HCT116 (cell line): ENCODE measurements around the gene PRMT3. TPM values are rescaled to one million over a fixed set of nuclear protein-coding genes. Genes with fewer than 3 reads are reported as not detected.

Experiments
- ATAC-seq: fragments of 200-7000 bp; cut with Tn5 transposase; 2 replicates; pipeline ENCODE4 v1.9.1; 2020; ENCODE audit warnings: mild to moderate bottlenecking, moderate library complexity
- BruUV-seq: library from RNA; stranded (reverse); fragments of 400-500 nt; replicated peaks from 2 replicates; lab custom pipeline; 2021; lab: Mats Ljungman, UMichigan
- CTCF ChIA-PET: fragments of 300-600 bp; sonication (Branson Sonifier 250); formaldehyde crosslinking; loops from one replicate; lab custom pipeline; 2021; ENCODE audit warnings: antibody characterized with exemption; lab: Charles Lee
- POLR2A ChIA-PET: fragments of 300-600, 350-600 bp; sonication (Branson Sonifier 250); formaldehyde crosslinking; loops from one replicate; lab custom pipeline; 2021; ENCODE audit warnings: antibody characterized with exemption; lab: Charles Lee
- RAD21 ChIA-PET, 2 experiments: fragments of 300-600 bp; sonication (Branson Sonifier 250); formaldehyde crosslinking; loops; one replicate each; lab custom pipeline; 2023; ENCODE audit warnings: low total read pairs in 2 of 2; ENCODE audit not compliant: uncharacterized antibody in 2 of 2, unreplicated experiment in 2 of 2, low non-redundant PET in 1 of 2; lab: Charles Lee
- DNase-seq: peaks from one replicate; pipeline ENCODE4 v3.0.0-alpha.2; 2010; ENCODE audit warnings: low read depth, low spot score
- H2AFZ ChIP-seq: fragments of 200-600 bp; shearing (Covaris generic), sonication (generic); 2 replicates; pipeline ENCODE4 v1.6.1; 2017; ENCODE audit warnings: low read depth, mixed run types, mixed read lengths, antibody characterized with exemption, low read length; ENCODE audit not compliant: poor library complexity, severe bottlenecking
- H3K27ac ChIP-seq: 2 replicates; pipeline ENCODE4 v1.5.1; 2012; ENCODE audit warnings: low read depth, low read length
- H3K27me3 ChIP-seq: fragments of 200-600 bp; sonication (generic); 2 replicates; pipeline ENCODE4 v1.6.1; 2016; ENCODE audit warnings: mixed run types, low read length, mixed read lengths; ENCODE audit not compliant: insufficient read depth
- H3K36me3 ChIP-seq, 2 experiments: fragments of 200-500 bp in 1 of 2; fragments of 200-600 bp in 1 of 2; sonication (Bioruptor generic) in 1 of 2; sonication (generic) in 1 of 2; 2 replicates each; pipeline versions ENCODE4 v1.5.1 to v1.6.1; 2014 to 2016; ENCODE audit warnings: low read length in 2 of 2, inconsistent platforms in 1 of 2, mixed read lengths in 1 of 2, mixed run types in 1 of 2; ENCODE audit not compliant: insufficient read depth in 2 of 2, control insufficient read depth in 1 of 2
- H3K4me1 ChIP-seq, 2 experiments: fragments of 200-600 bp in 1 of 2; sonication (generic) in 1 of 2; 2 replicates each; pipeline versions ENCODE4 v1.5.1 to v1.6.1; 2012 to 2017; ENCODE audit warnings: low read length in 2 of 2, inconsistent platforms in 1 of 2, mild to moderate bottlenecking in 1 of 2, mixed read lengths in 1 of 2, mixed run types in 1 of 2, moderate library complexity in 1 of 2; ENCODE audit not compliant: insufficient read depth in 2 of 2, control insufficient read depth in 1 of 2
- H3K4me2 ChIP-seq: fragments of 200-600 bp; sonication (generic); 2 replicates; pipeline ENCODE4 v1.6.1; 2017; ENCODE audit warnings: mixed run types, low read length, mixed read lengths
- H3K4me3 ChIP-seq, 2 experiments: fragments of 200-600 bp in 1 of 2; sonication (generic) in 1 of 2; replicated peaks in 1 of 2; 2 replicates each; pipeline ENCODE4 v1.5.1; 2011 to 2016; ENCODE audit warnings: low read length in 2 of 2, control low read depth in 1 of 2, low read depth in 1 of 2, mild to moderate bottlenecking in 1 of 2, mixed read lengths in 1 of 2, mixed run types in 1 of 2
- H3K79me2 ChIP-seq: fragments of 200-600 bp; sonication (generic); 2 replicates; pipeline ENCODE4 v1.6.1; 2017; ENCODE audit warnings: mild to moderate bottlenecking, mixed run types, low read length, moderate library complexity, mixed read lengths; ENCODE audit not compliant: insufficient read depth
- H3K9ac ChIP-seq: fragments of 200-600 bp; sonication (generic); 2 replicates; pipeline ENCODE4 v1.6.1; 2016; ENCODE audit warnings: low read length, mixed read lengths
- H3K9me2 ChIP-seq: fragments of 200-600 bp; sonication (generic), shearing (Covaris generic); 2 replicates; pipeline ENCODE4 v1.6.1; 2017; ENCODE audit warnings: mixed run types, mild to moderate bottlenecking, moderate library complexity; ENCODE audit not compliant: insufficient read depth
- H3K9me3 ChIP-seq, 2 experiments: fragments of 200-500 bp in 1 of 2; fragments of 200-600 bp in 1 of 2; sonication (Bioruptor generic) in 1 of 2; sonication (generic) in 1 of 2; 2 replicates each; pipeline ENCODE4 v1.6.1; 2014 to 2017; ENCODE audit warnings: low read length in 2 of 2, mixed read lengths in 2 of 2, inconsistent platforms in 1 of 2, low read depth in 1 of 2, mild to moderate bottlenecking in 1 of 2, mixed run types in 1 of 2, moderate library complexity in 1 of 2; ENCODE audit not compliant: control insufficient read depth in 1 of 2, insufficient read depth in 1 of 2
- H4K20me1 ChIP-seq: fragments of 200-600 bp; sonication (generic), shearing (Covaris generic); 2 replicates; pipeline ENCODE4 v1.6.1; 2017; ENCODE audit warnings: mixed run types, mild to moderate bottlenecking, moderate library complexity; ENCODE audit not compliant: insufficient read depth
- ELF1 ChIP-seq: IDR thresholded peaks from 2 replicates; pipeline ENCODE4 v1.6.1; 2012; ENCODE audit warnings: low read depth, borderline replicate concordance
- EZH2 ChIP-seq: fragments of 200-600 bp; sonication (generic); IDR thresholded peaks from 2 replicates; pipeline ENCODE4 v1.6.1; 2017; ENCODE audit warnings: antibody characterized with exemption, mixed run types
- EZH2phosphoT487 ChIP-seq: fragments of 200-600 bp; IDR thresholded peaks from 2 replicates; pipeline ENCODE4 v1.6.1; 2018; ENCODE audit warnings: antibody characterized with exemption, borderline replicate concordance
- FOSL1 ChIP-seq: IDR thresholded peaks from 2 replicates; pipeline ENCODE4 v1.6.1; 2012; ENCODE audit warnings: low read depth
- POLR2A ChIP-seq: IDR thresholded peaks from 2 replicates; pipeline ENCODE4 v1.7.0; 2011; ENCODE audit warnings: borderline replicate concordance; ENCODE audit not compliant: insufficient read depth, insufficient read length; ENCODE audit errors: extremely low read depth
- POLR2AphosphoS5 ChIP-seq: IDR thresholded peaks from 2 replicates; pipeline ENCODE4 v1.6.1; 2011; ENCODE audit warnings: mild to moderate bottlenecking, low read depth, low read length, moderate library complexity
- RAD21 ChIP-seq: IDR thresholded peaks from 2 replicates; pipeline ENCODE4 v1.6.1; 2012; ENCODE audit warnings: low read depth, mild to moderate bottlenecking
- SIN3A ChIP-seq: IDR thresholded peaks from 2 replicates; pipeline ENCODE4 v1.6.1; 2012; ENCODE audit warnings: low read depth
- SP1 ChIP-seq: IDR thresholded peaks from 2 replicates; pipeline ENCODE4 v1.6.1; 2012; ENCODE audit warnings: low read depth
- TCF7L2 ChIP-seq: IDR thresholded peaks from 2 replicates; pipeline ENCODE4 v1.7.0; 2011; ENCODE audit warnings: borderline replicate concordance, inconsistent platforms; ENCODE audit not compliant: insufficient read depth, insufficient read length; ENCODE audit errors: extremely low read depth
- YY1 ChIP-seq: IDR thresholded peaks from 2 replicates; pipeline ENCODE4 v1.6.1; 2011; ENCODE audit warnings: low read length, low read depth, moderate library complexity, mild to moderate bottlenecking; ENCODE audit not compliant: insufficient replicate concordance; ENCODE audit errors: extremely low read depth
- ZNF274 ChIP-seq: fragments of 200-500 bp; sonication (Bioruptor generic); IDR thresholded peaks from 2 replicates; pipeline ENCODE4 v1.6.1; 2014; ENCODE audit warnings: mild to moderate bottlenecking, low read depth, low read length, inconsistent platforms
- intact Hi-C: fragments of 100-400 bp; cut with micrococcal nuclease; formaldehyde crosslinking; loops from 2 replicates; pipeline ENCODE4 v1.10.0; 2022
- total RNA-seq: library from RNA; stranded (reverse); gene quantifications from one replicate; pipeline ENCODE4 v1.2.1, GENCODE V29; 2021; ENCODE audit not compliant: unreplicated experiment
- TF ChIP-seq, protein P1 (sequence below): IDR thresholded peaks from 2 replicates; pipeline ENCODE4 v1.6.1; 2012
- TF ChIP-seq, protein P2 (sequence below): IDR thresholded peaks from 2 replicates; pipeline ENCODE4 v1.6.1; 2012; ENCODE audit warnings: low read depth
- TF ChIP-seq, protein P3 (sequence below), 3 experiments: fragments of 200-600 bp in 1 of 3; sonication (generic) in 1 of 3; IDR thresholded peaks in 2 of 3; conservative IDR thresholded peaks in 1 of 3; 2 replicates each; pipeline ENCODE4 v1.5.1; 2012 to 2017; ENCODE audit warnings: low read depth in 2 of 3, low read length in 2 of 3, antibody characterized with exemption in 1 of 3, borderline replicate concordance in 1 of 3, control low read depth in 1 of 3, mild to moderate bottlenecking in 1 of 3, mixed read lengths in 1 of 3, mixed run types in 1 of 3, moderate library complexity in 1 of 3; ENCODE audit not compliant: insufficient read depth in 1 of 3
- TF ChIP-seq, protein P4 (sequence below): IDR thresholded peaks from 2 replicates; pipeline ENCODE4 v1.6.1; 2012

Gene PRMT3
- total RNA-seq, 1 experiment from 2014 or later = 24.3 TPM

DNA sequence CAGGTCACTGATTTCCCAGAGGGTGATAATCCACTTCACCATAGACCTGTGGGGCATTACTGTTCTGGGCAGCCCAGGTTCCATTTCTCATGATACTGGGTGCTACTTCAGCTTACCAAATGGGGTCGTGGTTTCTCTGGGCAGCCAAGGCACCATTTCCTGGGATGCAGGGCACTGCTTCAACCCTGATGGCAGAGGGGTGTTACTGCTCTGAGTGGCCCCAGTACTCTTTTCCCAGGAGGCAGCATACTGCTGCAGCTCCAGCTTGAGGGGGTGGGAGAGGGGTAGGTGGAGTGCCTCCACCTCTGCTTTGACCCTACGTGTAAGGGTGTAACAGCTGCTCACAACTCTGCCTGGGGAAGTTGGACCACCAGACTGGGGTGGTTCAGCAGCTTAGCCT, 51.1 kb downstream of the PRMT3 start:
- RAD21 ChIA-PET = no interaction called here
- H3K4me1 ChIP-seq = no peaks in the 10 kb centered on the region
- no peak overlapping the region for H3K27ac ChIP-seq
- no peaks in the 10 kb centered on the region for H3K27me3 ChIP-seq
- TF ChIP-seq YY1 (no peak), ELF1 (no peak), EZH2phosphoT487 (no peak), EZH2 (no peak), SP1 (no peak), SIN3A (no peak), FOSL1 (no peak), TCF7L2 (no peak), POLR2AphosphoS5 (no peak), RAD21 (no peak), POLR2A (no peak), ZNF274 (no peak)
- TF ChIP-seq, protein P1, sequence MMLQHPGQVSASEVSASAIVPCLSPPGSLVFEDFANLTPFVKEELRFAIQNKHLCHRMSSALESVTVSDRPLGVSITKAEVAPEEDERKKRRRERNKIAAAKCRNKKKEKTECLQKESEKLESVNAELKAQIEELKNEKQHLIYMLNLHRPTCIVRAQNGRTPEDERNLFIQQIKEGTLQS = no peak
- TF ChIP-seq, protein P2, sequence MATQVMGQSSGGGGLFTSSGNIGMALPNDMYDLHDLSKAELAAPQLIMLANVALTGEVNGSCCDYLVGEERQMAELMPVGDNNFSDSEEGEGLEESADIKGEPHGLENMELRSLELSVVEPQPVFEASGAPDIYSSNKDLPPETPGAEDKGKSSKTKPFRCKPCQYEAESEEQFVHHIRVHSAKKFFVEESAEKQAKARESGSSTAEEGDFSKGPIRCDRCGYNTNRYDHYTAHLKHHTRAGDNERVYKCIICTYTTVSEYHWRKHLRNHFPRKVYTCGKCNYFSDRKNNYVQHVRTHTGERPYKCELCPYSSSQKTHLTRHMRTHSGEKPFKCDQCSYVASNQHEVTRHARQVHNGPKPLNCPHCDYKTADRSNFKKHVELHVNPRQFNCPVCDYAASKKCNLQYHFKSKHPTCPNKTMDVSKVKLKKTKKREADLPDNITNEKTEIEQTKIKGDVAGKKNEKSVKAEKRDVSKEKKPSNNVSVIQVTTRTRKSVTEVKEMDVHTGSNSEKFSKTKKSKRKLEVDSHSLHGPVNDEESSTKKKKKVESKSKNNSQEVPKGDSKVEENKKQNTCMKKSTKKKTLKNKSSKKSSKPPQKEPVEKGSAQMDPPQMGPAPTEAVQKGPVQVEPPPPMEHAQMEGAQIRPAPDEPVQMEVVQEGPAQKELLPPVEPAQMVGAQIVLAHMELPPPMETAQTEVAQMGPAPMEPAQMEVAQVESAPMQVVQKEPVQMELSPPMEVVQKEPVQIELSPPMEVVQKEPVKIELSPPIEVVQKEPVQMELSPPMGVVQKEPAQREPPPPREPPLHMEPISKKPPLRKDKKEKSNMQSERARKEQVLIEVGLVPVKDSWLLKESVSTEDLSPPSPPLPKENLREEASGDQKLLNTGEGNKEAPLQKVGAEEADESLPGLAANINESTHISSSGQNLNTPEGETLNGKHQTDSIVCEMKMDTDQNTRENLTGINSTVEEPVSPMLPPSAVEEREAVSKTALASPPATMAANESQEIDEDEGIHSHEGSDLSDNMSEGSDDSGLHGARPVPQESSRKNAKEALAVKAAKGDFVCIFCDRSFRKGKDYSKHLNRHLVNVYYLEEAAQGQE = no peak
- TF ChIP-seq, protein P3, sequence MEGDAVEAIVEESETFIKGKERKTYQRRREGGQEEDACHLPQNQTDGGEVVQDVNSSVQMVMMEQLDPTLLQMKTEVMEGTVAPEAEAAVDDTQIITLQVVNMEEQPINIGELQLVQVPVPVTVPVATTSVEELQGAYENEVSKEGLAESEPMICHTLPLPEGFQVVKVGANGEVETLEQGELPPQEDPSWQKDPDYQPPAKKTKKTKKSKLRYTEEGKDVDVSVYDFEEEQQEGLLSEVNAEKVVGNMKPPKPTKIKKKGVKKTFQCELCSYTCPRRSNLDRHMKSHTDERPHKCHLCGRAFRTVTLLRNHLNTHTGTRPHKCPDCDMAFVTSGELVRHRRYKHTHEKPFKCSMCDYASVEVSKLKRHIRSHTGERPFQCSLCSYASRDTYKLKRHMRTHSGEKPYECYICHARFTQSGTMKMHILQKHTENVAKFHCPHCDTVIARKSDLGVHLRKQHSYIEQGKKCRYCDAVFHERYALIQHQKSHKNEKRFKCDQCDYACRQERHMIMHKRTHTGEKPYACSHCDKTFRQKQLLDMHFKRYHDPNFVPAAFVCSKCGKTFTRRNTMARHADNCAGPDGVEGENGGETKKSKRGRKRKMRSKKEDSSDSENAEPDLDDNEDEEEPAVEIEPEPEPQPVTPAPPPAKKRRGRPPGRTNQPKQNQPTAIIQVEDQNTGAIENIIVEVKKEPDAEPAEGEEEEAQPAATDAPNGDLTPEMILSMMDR (IDR thresholded peaks at IDR 0.05 in 2 of 3, conservative IDR thresholded peaks at IDR 0.05 in 1 of 3; ENCODE audit: borderline replicate concordance in 1 of 3, insufficient read depth in 1 of 3, low read depth in 2 of 3, low read length in 2 of 3) = no peak
- TF ChIP-seq, protein P4, sequence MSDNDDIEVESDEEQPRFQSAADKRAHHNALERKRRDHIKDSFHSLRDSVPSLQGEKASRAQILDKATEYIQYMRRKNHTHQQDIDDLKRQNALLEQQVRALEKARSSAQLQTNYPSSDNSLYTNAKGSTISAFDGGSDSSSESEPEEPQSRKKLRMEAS = no peak
- peaks cover 36% of the 10 kb centered on the region for H3K79me2 ChIP-seq
- CTCF ChIA-PET = no interaction called here
- no peaks in the 10 kb centered on the region for H3K9me2 ChIP-seq
- intact Hi-C loops = no loop called here
- BruUV-seq = no TSS peak
- H3K9ac ChIP-seq = no peak overlapping the region
- H3K9me3 ChIP-seq = no peaks in the 10 kb centered on the region
- POLR2A ChIA-PET = no interaction called here
- no peaks in the 10 kb centered on the region; a peak in 1 of 4 replicates for H3K36me3 ChIP-seq
- peaks cover 6% of the 10 kb centered on the region; the same call in 1 of the 2 replicates for H4K20me1 ChIP-seq
- no peak for ATAC-seq
- no peak overlapping the region for H3K4me3 ChIP-seq
- DNase-seq = no peak
- no peak overlapping the region for H2AFZ ChIP-seq
- no peak overlapping the region for H3K4me2 ChIP-seq
